ENCODE data around the gene DAPK2.

- no peak for TF ChIP-seq EZH2 (IDR thresholded peaks at IDR 0.05)
- no peak for TF ChIP-seq POLR2AphosphoS5 (IDR thresholded peaks at IDR 0.05; ENCODE audit: borderline replicate concordance, low read depth, low read length)
- TF ChIP-seq FOXP2 (optimal IDR thresholded peaks at IDR 0.05; ENCODE audit: control extremely low read depth, extremely low read length, insufficient read depth) = no peak
Measured at GRCh38 chr15:63860555-63860954, 185.7 kb downstream of the DAPK2 start.
